HepG2 (cell line): ENCODE data around the gene CHKB. TPM values are rescaled to one million over a fixed set of nuclear protein-coding genes. Genes with fewer than 3 reads are reported as not detected.

Source experiments
- ARNT ChIP-seq: fragments of 450-650 bp; IDR thresholded peaks from 2 replicates; pipeline ENCODE4 v1.6.1; 2017
- BCLAF1 ChIP-seq: fragments of 450-650 bp; IDR thresholded peaks from 2 replicates; pipeline ENCODE4 v1.6.1; 2017; ENCODE audit warnings: mild to moderate bottlenecking
- BORCS8-MEF2B ChIP-seq: sonication (generic); formaldehyde crosslinking; IDR thresholded peaks from 2 replicates; pipeline ENCODE4 v1.8.0; 2022; ENCODE audit warnings: mild to moderate bottlenecking, missing genetic modification reagents
- CBX5 ChIP-seq: sonication (generic); formaldehyde crosslinking; IDR thresholded peaks from 2 replicates; pipeline ENCODE4 v1.4.0; 2020; ENCODE audit warnings: missing genetic modification reagents, borderline replicate concordance
- CHD2 ChIP-seq: IDR thresholded peaks from 2 replicates; pipeline ENCODE4 v1.6.1; 2011; ENCODE audit warnings: low read depth, low read length, improper control_type of control experiment
- ETV6 ChIP-seq: sonication (generic); formaldehyde crosslinking; conservative IDR thresholded peaks from 2 replicates; pipeline ENCODE4 v1.4.0; 2020; ENCODE audit warnings: missing genetic modification reagents
- FOXM1 ChIP-seq: sonication (generic); formaldehyde crosslinking; IDR thresholded peaks from 2 replicates; pipeline ENCODE4 v1.5.0; 2020; ENCODE audit warnings: missing genetic modification reagents
- HBP1 ChIP-seq: IDR thresholded peaks from 2 replicates; pipeline ENCODE4 v1.6.1; 2016; ENCODE audit warnings: low read depth, control low read depth
- HNRNPK ChIP-seq: fragments of 200-400 bp; formaldehyde crosslinking; IDR thresholded peaks from 2 replicates; pipeline ENCODE4 v1.6.1; 2018; ENCODE audit warnings: low read length, low read depth, moderate library complexity, mild to moderate bottlenecking; ENCODE audit not compliant: poor library complexity, severe bottlenecking
- HOXA3 ChIP-seq: sonication (generic); formaldehyde crosslinking; IDR thresholded peaks from 2 replicates; pipeline ENCODE4 v1.5.0; 2020; ENCODE audit warnings: missing genetic modification reagents
- KLF15 ChIP-seq: sonication (generic); formaldehyde crosslinking; IDR thresholded peaks from 2 replicates; pipeline ENCODE4 v1.8.1; 2023; ENCODE audit warnings: borderline replicate concordance, mild to moderate bottlenecking, inconsistent platforms, missing genetic modification reagents, mixed read lengths
- KLF9 ChIP-seq: IDR thresholded peaks from 2 replicates; pipeline ENCODE4 v1.6.1; 2016; ENCODE audit warnings: low read depth
- MIER3 ChIP-seq: IDR thresholded peaks from 2 replicates; pipeline ENCODE4 v1.6.1; 2016; ENCODE audit warnings: missing compliant biosample characterization, borderline replicate concordance
- NFIC ChIP-seq: IDR thresholded peaks from 2 replicates; pipeline ENCODE4 v1.6.1; 2012; ENCODE audit warnings: mild to moderate bottlenecking, low read length, inconsistent platforms
- PLRG1 ChIP-seq: fragments of 450-650 bp; conservative IDR thresholded peaks from 2 replicates; pipeline ENCODE4 v1.6.1; 2016
- REL ChIP-seq: sonication (generic); formaldehyde crosslinking; conservative IDR thresholded peaks from 2 replicates; pipeline ENCODE4 v1.8.0; 2022; ENCODE audit warnings: mild to moderate bottlenecking, missing genetic modification reagents, moderate library complexity
- REPIN1 ChIP-seq: sonication (generic); formaldehyde crosslinking; IDR thresholded peaks from 2 replicates; pipeline ENCODE4 v1.8.0; 2022; ENCODE audit warnings: missing genetic modification reagents, low read depth, mild to moderate bottlenecking, borderline replicate concordance
- SRSF9 ChIP-seq: fragments of 200-400 bp; formaldehyde crosslinking; IDR thresholded peaks from 2 replicates; pipeline ENCODE4 v1.6.1; 2018; ENCODE audit warnings: borderline replicate concordance, mild to moderate bottlenecking, low read depth, low read length; ENCODE audit not compliant: insufficient read depth, poor library complexity, severe bottlenecking
- ZFP82 ChIP-seq: sonication (generic); formaldehyde crosslinking; IDR thresholded peaks from 2 replicates; pipeline ENCODE4 v1.5.1; 2020; ENCODE audit warnings: mild to moderate bottlenecking, missing genetic modification reagents, borderline replicate concordance
- ZFP90 ChIP-seq: sonication (generic); formaldehyde crosslinking; IDR thresholded peaks from 2 replicates; pipeline ENCODE4 v1.8.0; 2022; ENCODE audit warnings: missing genetic modification reagents, mild to moderate bottlenecking, inconsistent platforms, borderline replicate concordance
- ZNF160 ChIP-seq: sonication (generic); formaldehyde crosslinking; IDR thresholded peaks from 2 replicates; pipeline ENCODE4 v1.8.0; 2022; ENCODE audit warnings: mild to moderate bottlenecking, inconsistent platforms, missing genetic modification reagents
- ZNF263 ChIP-seq: sonication (generic); formaldehyde crosslinking; IDR thresholded peaks from 2 replicates; pipeline ENCODE4 v1.4.0; 2020; ENCODE audit warnings: missing genetic modification reagents
- ZNF34 ChIP-seq: sonication (generic); formaldehyde crosslinking; IDR thresholded peaks from 2 replicates; pipeline ENCODE4 v1.4.0; 2020; ENCODE audit warnings: mild to moderate bottlenecking, missing genetic modification reagents, borderline replicate concordance
- ZNF513 ChIP-seq: sonication (generic); formaldehyde crosslinking; conservative IDR thresholded peaks from 2 replicates; pipeline ENCODE4 v1.5.0; 2020; ENCODE audit warnings: missing genetic modification reagents
- ZNF549 ChIP-seq: sonication (generic); formaldehyde crosslinking; IDR thresholded peaks from 2 replicates; pipeline ENCODE4 v1.5.0; 2020; ENCODE audit warnings: missing genetic modification reagents
- ZNF768 ChIP-seq: sonication (generic); formaldehyde crosslinking; IDR thresholded peaks from 2 replicates; pipeline ENCODE4 v1.4.0; 2020; ENCODE audit warnings: missing genetic modification reagents
- ZNF788 ChIP-seq: sonication (generic); formaldehyde crosslinking; IDR thresholded peaks from 2 replicates; pipeline ENCODE4 v1.5.0; 2020; ENCODE audit warnings: mild to moderate bottlenecking, missing genetic modification reagents, borderline replicate concordance
- polyA plus RNA-seq, 8 experiments: library from polyadenylated mRNA; depleted of rRNA in 3 of 8; stranded (reverse) in 7 of 8; unstranded in 1 of 8; fragments of >200 nt; fragmentation: Illumina TruSeq in 4 of 8; extraction: Trizol in 4 of 8; gene quantifications; 2 replicates each; pipeline versions ENCODE4 v1.2.1 to v1.2.3, GENCODE V29; 2011 to 2016; ENCODE audit warnings: low read depth in 4 of 8, missing spikeins in 1 of 8, mixed read lengths in 1 of 8; ENCODE audit not compliant: insufficient read depth in 1 of 8
- total RNA-seq, 5 experiments: library from RNA; depleted of rRNA; stranded (reverse); fragments of >200 nt; fragmentation: Illumina TruSeq; extraction: Trizol; gene quantifications; 2 replicates each; pipeline ENCODE4 v1.2.3, GENCODE V29; 2016; ENCODE audit warnings: low read depth in 1 of 5

CHKB gene
- total and polyA plus RNA-seq, 2 of the 13 experiments (the other 11 are each of a cell fraction or from before 2014, with no cell fraction given), result 24.5 to 42.7 TPM

- TF ChIP-seq ZNF788, result peak; percentile 65; the same call in 1 of the 2 replicates
- no peak for TF ChIP-seq REL
- TF ChIP-seq CHD2, result no peak
- TF ChIP-seq ZNF513 (CRISPR knock-in tag), result no peak
- TF ChIP-seq ETV6, result no peak
- TF ChIP-seq HOXA3, result peak; percentile 46
- no peak for TF ChIP-seq KLF9
- no peak for TF ChIP-seq FOXM1 (CRISPR knock-in tag)
- TF ChIP-seq CBX5 (CRISPR knock-in tag), result no peak
- TF ChIP-seq SRSF9, result no peak
- TF ChIP-seq ZNF263 (CRISPR knock-in tag), result peak; percentile 80
- TF ChIP-seq ZNF34 (CRISPR knock-in tag), result no peak
- TF ChIP-seq BCLAF1, result no peak
- TF ChIP-seq ZFP82, result no peak
- TF ChIP-seq NFIC, result no peak
- TF ChIP-seq KLF15, result no peak
- no peak for TF ChIP-seq ZNF549 (CRISPR knock-in tag)
- TF ChIP-seq MIER3 (CRISPR knock-in tag), result no peak
- TF ChIP-seq PLRG1, result no peak
- TF ChIP-seq REPIN1 (CRISPR knock-in tag), result no peak
- no peak for TF ChIP-seq HNRNPK
- TF ChIP-seq ZFP90 (CRISPR knock-in tag), result no peak
- peak; percentile 67; the same call in 1 of the 2 replicates for TF ChIP-seq BORCS8-MEF2B (CRISPR knock-in tag)
- no peak for TF ChIP-seq ZNF160 (CRISPR knock-in tag)
- TF ChIP-seq HBP1 (CRISPR knock-in tag), result no peak
- TF ChIP-seq ZNF768, result peak; percentile 37; the same call in 1 of the 2 replicates
- no peak for TF ChIP-seq ARNT
Measured at GRCh38 chr22:50613291-50613981, 30.8 kb upstream of the CHKB start (continued).
